HCT116 (cell line): ENCODE results near the gene SYNPO. TPM values are rescaled to one million over a fixed set of nuclear protein-coding genes. Genes with fewer than 3 reads are reported as not detected.

Experiments used
- ATAC-seq: fragments of 200-7000 bp; cut with Tn5 transposase; 2 replicates; pipeline ENCODE4 v1.9.1; 2020; ENCODE audit warnings: mild to moderate bottlenecking, moderate library complexity
- BruUV-seq: library from RNA; stranded (reverse); fragments of 400-500 nt; replicated peaks from 2 replicates; lab custom pipeline; 2021; lab: Mats Ljungman, UMichigan
- CTCF ChIA-PET: fragments of 300-600 bp; sonication (Branson Sonifier 250); formaldehyde crosslinking; loops from one replicate; lab custom pipeline; 2021; ENCODE audit warnings: antibody characterized with exemption; lab: Charles Lee
- POLR2A ChIA-PET: fragments of 300-600, 350-600 bp; sonication (Branson Sonifier 250); formaldehyde crosslinking; loops from one replicate; lab custom pipeline; 2021; ENCODE audit warnings: antibody characterized with exemption; lab: Charles Lee
- RAD21 ChIA-PET, 2 experiments: fragments of 300-600 bp; sonication (Branson Sonifier 250); formaldehyde crosslinking; loops; one replicate each; lab custom pipeline; 2023; ENCODE audit warnings: low total read pairs in 2 of 2; ENCODE audit not compliant: uncharacterized antibody in 2 of 2, unreplicated experiment in 2 of 2, low non-redundant PET in 1 of 2; lab: Charles Lee
- DNase-seq: peaks from one replicate; pipeline ENCODE4 v3.0.0-alpha.2; 2010; ENCODE audit warnings: low read depth, low spot score
- H2AFZ ChIP-seq: fragments of 200-600 bp; shearing (Covaris generic), sonication (generic); 2 replicates; pipeline ENCODE4 v1.6.1; 2017; ENCODE audit warnings: low read depth, mixed run types, mixed read lengths, antibody characterized with exemption, low read length; ENCODE audit not compliant: poor library complexity, severe bottlenecking
- H3K27ac ChIP-seq: 2 replicates; pipeline ENCODE4 v1.5.1; 2012; ENCODE audit warnings: low read depth, low read length
- H3K27me3 ChIP-seq: fragments of 200-600 bp; sonication (generic); 2 replicates; pipeline ENCODE4 v1.6.1; 2016; ENCODE audit warnings: mixed run types, low read length, mixed read lengths; ENCODE audit not compliant: insufficient read depth
- H3K36me3 ChIP-seq, 2 experiments: fragments of 200-500 bp in 1 of 2; fragments of 200-600 bp in 1 of 2; sonication (Bioruptor generic) in 1 of 2; sonication (generic) in 1 of 2; 2 replicates each; pipeline versions ENCODE4 v1.5.1 to v1.6.1; 2014 to 2016; ENCODE audit warnings: low read length in 2 of 2, inconsistent platforms in 1 of 2, mixed read lengths in 1 of 2, mixed run types in 1 of 2; ENCODE audit not compliant: insufficient read depth in 2 of 2, control insufficient read depth in 1 of 2
- H3K4me1 ChIP-seq, 2 experiments: fragments of 200-600 bp in 1 of 2; sonication (generic) in 1 of 2; 2 replicates each; pipeline versions ENCODE4 v1.5.1 to v1.6.1; 2012 to 2017; ENCODE audit warnings: low read length in 2 of 2, inconsistent platforms in 1 of 2, mild to moderate bottlenecking in 1 of 2, mixed read lengths in 1 of 2, mixed run types in 1 of 2, moderate library complexity in 1 of 2; ENCODE audit not compliant: insufficient read depth in 2 of 2, control insufficient read depth in 1 of 2
- H3K4me2 ChIP-seq: fragments of 200-600 bp; sonication (generic); 2 replicates; pipeline ENCODE4 v1.6.1; 2017; ENCODE audit warnings: mixed run types, low read length, mixed read lengths
- H3K4me3 ChIP-seq, 2 experiments: fragments of 200-600 bp in 1 of 2; sonication (generic) in 1 of 2; replicated peaks in 1 of 2; 2 replicates each; pipeline ENCODE4 v1.5.1; 2011 to 2016; ENCODE audit warnings: low read length in 2 of 2, control low read depth in 1 of 2, low read depth in 1 of 2, mild to moderate bottlenecking in 1 of 2, mixed read lengths in 1 of 2, mixed run types in 1 of 2
- H3K79me2 ChIP-seq: fragments of 200-600 bp; sonication (generic); 2 replicates; pipeline ENCODE4 v1.6.1; 2017; ENCODE audit warnings: mild to moderate bottlenecking, mixed run types, low read length, moderate library complexity, mixed read lengths; ENCODE audit not compliant: insufficient read depth
- H3K9ac ChIP-seq: fragments of 200-600 bp; sonication (generic); 2 replicates; pipeline ENCODE4 v1.6.1; 2016; ENCODE audit warnings: low read length, mixed read lengths
- H3K9me2 ChIP-seq: fragments of 200-600 bp; sonication (generic), shearing (Covaris generic); 2 replicates; pipeline ENCODE4 v1.6.1; 2017; ENCODE audit warnings: mixed run types, mild to moderate bottlenecking, moderate library complexity; ENCODE audit not compliant: insufficient read depth
- H3K9me3 ChIP-seq, 2 experiments: fragments of 200-500 bp in 1 of 2; fragments of 200-600 bp in 1 of 2; sonication (Bioruptor generic) in 1 of 2; sonication (generic) in 1 of 2; 2 replicates each; pipeline ENCODE4 v1.6.1; 2014 to 2017; ENCODE audit warnings: low read length in 2 of 2, mixed read lengths in 2 of 2, inconsistent platforms in 1 of 2, low read depth in 1 of 2, mild to moderate bottlenecking in 1 of 2, mixed run types in 1 of 2, moderate library complexity in 1 of 2; ENCODE audit not compliant: control insufficient read depth in 1 of 2, insufficient read depth in 1 of 2
- H4K20me1 ChIP-seq: fragments of 200-600 bp; sonication (generic), shearing (Covaris generic); 2 replicates; pipeline ENCODE4 v1.6.1; 2017; ENCODE audit warnings: mixed run types, mild to moderate bottlenecking, moderate library complexity; ENCODE audit not compliant: insufficient read depth
- ATF3 ChIP-seq: IDR thresholded peaks from 2 replicates; pipeline ENCODE4 v1.6.1; 2012
- CBX3 ChIP-seq: IDR thresholded peaks from 2 replicates; pipeline ENCODE4 v1.6.1; 2012; ENCODE audit warnings: low read depth
- CEBPB ChIP-seq: IDR thresholded peaks from 2 replicates; pipeline ENCODE4 v1.6.1; 2012; ENCODE audit warnings: low read depth
- EZH2 ChIP-seq: fragments of 200-600 bp; sonication (generic); IDR thresholded peaks from 2 replicates; pipeline ENCODE4 v1.6.1; 2017; ENCODE audit warnings: antibody characterized with exemption, mixed run types
- EZH2phosphoT487 ChIP-seq: fragments of 200-600 bp; IDR thresholded peaks from 2 replicates; pipeline ENCODE4 v1.6.1; 2018; ENCODE audit warnings: antibody characterized with exemption, borderline replicate concordance
- FOSL1 ChIP-seq: IDR thresholded peaks from 2 replicates; pipeline ENCODE4 v1.6.1; 2012; ENCODE audit warnings: low read depth
- JUND ChIP-seq: IDR thresholded peaks from 2 replicates; pipeline ENCODE4 v1.6.1; 2012
- POLR2AphosphoS5 ChIP-seq: IDR thresholded peaks from 2 replicates; pipeline ENCODE4 v1.6.1; 2011; ENCODE audit warnings: mild to moderate bottlenecking, low read depth, low read length, moderate library complexity
- RAD21 ChIP-seq: IDR thresholded peaks from 2 replicates; pipeline ENCODE4 v1.6.1; 2012; ENCODE audit warnings: low read depth, mild to moderate bottlenecking
- SP1 ChIP-seq: IDR thresholded peaks from 2 replicates; pipeline ENCODE4 v1.6.1; 2012; ENCODE audit warnings: low read depth
- SRF ChIP-seq: IDR thresholded peaks from 2 replicates; pipeline ENCODE4 v1.6.1; 2012; ENCODE audit warnings: low read depth
- ZBTB33 ChIP-seq: IDR thresholded peaks from 2 replicates; pipeline ENCODE4 v1.6.1; 2011; ENCODE audit warnings: mild to moderate bottlenecking, low read length, moderate library complexity; ENCODE audit not compliant: insufficient replicate concordance; ENCODE audit errors: extremely low read depth
- intact Hi-C: fragments of 100-400 bp; cut with micrococcal nuclease; formaldehyde crosslinking; loops from 2 replicates; pipeline ENCODE4 v1.10.0; 2022
- total RNA-seq: library from RNA; stranded (reverse); gene quantifications from one replicate; pipeline ENCODE4 v1.2.1, GENCODE V29; 2021; ENCODE audit not compliant: unreplicated experiment
- TF ChIP-seq, protein P1 (sequence below), 3 experiments: fragments of 200-600 bp in 1 of 3; sonication (generic) in 1 of 3; IDR thresholded peaks in 2 of 3; conservative IDR thresholded peaks in 1 of 3; 2 replicates each; pipeline ENCODE4 v1.5.1; 2012 to 2017; ENCODE audit warnings: low read depth in 2 of 3, low read length in 2 of 3, antibody characterized with exemption in 1 of 3, borderline replicate concordance in 1 of 3, control low read depth in 1 of 3, mild to moderate bottlenecking in 1 of 3, mixed read lengths in 1 of 3, mixed run types in 1 of 3, moderate library complexity in 1 of 3; ENCODE audit not compliant: insufficient read depth in 1 of 3
- TF ChIP-seq, protein P2 (sequence below): IDR thresholded peaks from 2 replicates; pipeline ENCODE4 v1.6.1; 2012; ENCODE audit warnings: low read depth

Gene SYNPO
- total RNA-seq, 1 experiment from 2014 or later = 8.2 TPM

DNA sequence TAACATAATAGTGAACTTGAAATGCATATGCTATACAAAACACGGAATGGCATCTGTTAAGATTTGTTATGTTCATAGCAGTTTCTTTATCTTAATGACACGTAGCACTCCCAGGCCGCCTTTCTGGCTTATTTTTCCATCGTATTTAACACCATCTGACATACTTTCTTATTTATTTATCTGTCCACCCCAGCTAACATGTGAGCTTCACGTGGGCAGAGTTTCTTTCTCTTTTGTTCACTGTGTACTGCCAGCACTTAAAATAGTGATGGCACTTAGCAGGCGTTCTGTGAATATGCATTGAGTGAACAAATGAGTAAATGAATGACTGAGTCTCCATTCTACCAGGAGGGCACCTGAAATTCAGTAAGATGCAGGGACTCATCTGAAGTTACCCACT is 29.4 kb upstream of the SYNPO start:
- Histone ChIP-seq H3K4me1 (peaks cover 16 to 21% of the 10 kb centered on the region in 2 experiments), H2AFZ (no peak overlapping the region), H3K27me3 (no peaks in the 10 kb centered on the region), H3K36me3 (no peaks in the 10 kb centered on the region), H3K79me2 (no peaks in the 10 kb centered on the region), H3K4me3 (no peak overlapping the region), H4K20me1 (no peaks in the 10 kb centered on the region), H3K4me2 (no peak overlapping the region), H3K9me3 (no peaks in the 10 kb centered on the region), H3K9ac (no peak overlapping the region), H3K9me2 (no peaks in the 10 kb centered on the region), H3K27ac (no peak overlapping the region)
- CTCF ChIA-PET = no interaction called here
- BruUV-seq = no TSS peak
- intact Hi-C loops = no loop called here
- RAD21 ChIA-PET = no interaction called here
- no peak for ATAC-seq
- TF ChIP-seq JUND (no peak), SRF (no peak), RAD21 (no peak), EZH2 (no peak), CBX3 (no peak), ATF3 (no peak), EZH2phosphoT487 (no peak), SP1 (no peak)
- TF ChIP-seq, all 23 proteins: peak for 0
- no peak for DNase-seq
- POLR2A ChIA-PET = no interaction called here

GRCh38 chr5:150612405-150612804 is 28.1 kb upstream of the SYNPO start:
- DNase-seq (no peak), ATAC-seq (no peak)
- Histone ChIP-seq H3K9me3 (no peaks in the 10 kb centered on the region), H3K9me2 (no peaks in the 10 kb centered on the region), H3K79me2 (no peaks in the 10 kb centered on the region), H3K4me2 (no peak overlapping the region), H3K4me3 (no peak overlapping the region), H4K20me1 (no peaks in the 10 kb centered on the region), H2AFZ (no peak overlapping the region), H3K27me3 (no peaks in the 10 kb centered on the region), H3K36me3 (no peaks in the 10 kb centered on the region), H3K27ac (no peak overlapping the region), H3K4me1 (peaks cover 29 to 35% of the 10 kb centered on the region in 2 experiments), H3K9ac (no peak overlapping the region)
- RAD21 ChIA-PET = no interaction called here
- CTCF ChIA-PET = interaction anchor here (0.7 kb wide), 1 partner anchor 53 kb away, joined by 3 read pairs; no protein-coding TSS in a partner anchor
- no TSS peak for BruUV-seq
- POLR2A ChIA-PET = no interaction called here
- intact Hi-C loops = no loop called here
- TF ChIP-seq POLR2AphosphoS5 (no peak), CEBPB (no peak), ZBTB33 (no peak), RAD21 (no peak), FOSL1 (no peak)
- TF ChIP-seq, protein P1, sequence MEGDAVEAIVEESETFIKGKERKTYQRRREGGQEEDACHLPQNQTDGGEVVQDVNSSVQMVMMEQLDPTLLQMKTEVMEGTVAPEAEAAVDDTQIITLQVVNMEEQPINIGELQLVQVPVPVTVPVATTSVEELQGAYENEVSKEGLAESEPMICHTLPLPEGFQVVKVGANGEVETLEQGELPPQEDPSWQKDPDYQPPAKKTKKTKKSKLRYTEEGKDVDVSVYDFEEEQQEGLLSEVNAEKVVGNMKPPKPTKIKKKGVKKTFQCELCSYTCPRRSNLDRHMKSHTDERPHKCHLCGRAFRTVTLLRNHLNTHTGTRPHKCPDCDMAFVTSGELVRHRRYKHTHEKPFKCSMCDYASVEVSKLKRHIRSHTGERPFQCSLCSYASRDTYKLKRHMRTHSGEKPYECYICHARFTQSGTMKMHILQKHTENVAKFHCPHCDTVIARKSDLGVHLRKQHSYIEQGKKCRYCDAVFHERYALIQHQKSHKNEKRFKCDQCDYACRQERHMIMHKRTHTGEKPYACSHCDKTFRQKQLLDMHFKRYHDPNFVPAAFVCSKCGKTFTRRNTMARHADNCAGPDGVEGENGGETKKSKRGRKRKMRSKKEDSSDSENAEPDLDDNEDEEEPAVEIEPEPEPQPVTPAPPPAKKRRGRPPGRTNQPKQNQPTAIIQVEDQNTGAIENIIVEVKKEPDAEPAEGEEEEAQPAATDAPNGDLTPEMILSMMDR (IDR thresholded peaks at IDR 0.05 in 2 of 3, conservative IDR thresholded peaks at IDR 0.05 in 1 of 3; ENCODE audit: borderline replicate concordance in 1 of 3, insufficient read depth in 1 of 3, low read depth in 2 of 3, low read length in 2 of 3) = no peak
- TF ChIP-seq, protein P2, sequence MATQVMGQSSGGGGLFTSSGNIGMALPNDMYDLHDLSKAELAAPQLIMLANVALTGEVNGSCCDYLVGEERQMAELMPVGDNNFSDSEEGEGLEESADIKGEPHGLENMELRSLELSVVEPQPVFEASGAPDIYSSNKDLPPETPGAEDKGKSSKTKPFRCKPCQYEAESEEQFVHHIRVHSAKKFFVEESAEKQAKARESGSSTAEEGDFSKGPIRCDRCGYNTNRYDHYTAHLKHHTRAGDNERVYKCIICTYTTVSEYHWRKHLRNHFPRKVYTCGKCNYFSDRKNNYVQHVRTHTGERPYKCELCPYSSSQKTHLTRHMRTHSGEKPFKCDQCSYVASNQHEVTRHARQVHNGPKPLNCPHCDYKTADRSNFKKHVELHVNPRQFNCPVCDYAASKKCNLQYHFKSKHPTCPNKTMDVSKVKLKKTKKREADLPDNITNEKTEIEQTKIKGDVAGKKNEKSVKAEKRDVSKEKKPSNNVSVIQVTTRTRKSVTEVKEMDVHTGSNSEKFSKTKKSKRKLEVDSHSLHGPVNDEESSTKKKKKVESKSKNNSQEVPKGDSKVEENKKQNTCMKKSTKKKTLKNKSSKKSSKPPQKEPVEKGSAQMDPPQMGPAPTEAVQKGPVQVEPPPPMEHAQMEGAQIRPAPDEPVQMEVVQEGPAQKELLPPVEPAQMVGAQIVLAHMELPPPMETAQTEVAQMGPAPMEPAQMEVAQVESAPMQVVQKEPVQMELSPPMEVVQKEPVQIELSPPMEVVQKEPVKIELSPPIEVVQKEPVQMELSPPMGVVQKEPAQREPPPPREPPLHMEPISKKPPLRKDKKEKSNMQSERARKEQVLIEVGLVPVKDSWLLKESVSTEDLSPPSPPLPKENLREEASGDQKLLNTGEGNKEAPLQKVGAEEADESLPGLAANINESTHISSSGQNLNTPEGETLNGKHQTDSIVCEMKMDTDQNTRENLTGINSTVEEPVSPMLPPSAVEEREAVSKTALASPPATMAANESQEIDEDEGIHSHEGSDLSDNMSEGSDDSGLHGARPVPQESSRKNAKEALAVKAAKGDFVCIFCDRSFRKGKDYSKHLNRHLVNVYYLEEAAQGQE = no peak
